ENCODE data around the gene SLC34A2.
"Not testable (repeated sequence)": the region's sequence is repeated elsewhere in the genome, so short reads cannot be mapped to it uniquely, and the experiment has no call there.

SLC34A2 gene

DNA sequence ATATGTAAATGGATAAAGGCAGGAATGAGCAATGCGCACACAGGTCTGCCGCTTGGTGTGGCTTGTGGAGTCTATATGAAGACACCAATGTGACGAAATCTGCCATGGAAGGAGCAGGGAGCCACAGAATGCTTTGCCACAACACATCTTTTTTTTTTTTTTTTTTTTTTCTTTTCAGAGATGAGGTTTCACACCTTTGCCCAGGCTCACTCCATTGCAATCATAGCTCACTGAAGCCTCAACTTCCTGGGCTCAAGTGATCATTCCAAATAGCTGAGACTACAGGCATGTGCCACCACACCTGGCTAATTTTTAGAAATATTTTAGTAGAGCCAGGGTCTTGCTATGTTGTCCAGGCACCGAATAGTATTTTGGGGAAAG, 17.4 kb upstream of the SLC34A2 start:
- H3K4me3 ChIP-seq, result no peak overlapping the region
- in situ Hi-C loops (cut with MboI; ENCODE audit: low sequenced_read_pairs), result no loop called here
- no peaks in the 10 kb centered on the region for H3K27me3 ChIP-seq (ENCODE audit: low read depth)
- no peaks in the 10 kb centered on the region for H3K4me1 ChIP-seq
- no peaks in the 10 kb centered on the region for H3K36me3 ChIP-seq (replicated peaks)
- no peaks in the 10 kb centered on the region for H3K9me3 ChIP-seq
- DNase-seq (ENCODE audit: low spot score in 2 of 2), result no peak

GRCh38 chr4:25638806-25639205, 16.8 kb upstream of the SLC34A2 start:
- Histone ChIP-seq H3K4me3 (no peak overlapping the region), H3K9me3 (no peaks in the 10 kb centered on the region), H3K27me3 (ENCODE audit: low read depth) (no peaks in the 10 kb centered on the region), H3K36me3 (replicated peaks) (no peaks in the 10 kb centered on the region), H3K4me1 (no peaks in the 10 kb centered on the region)
- DNase-seq (ENCODE audit: low spot score in 2 of 2), result no peak
- in situ Hi-C loops (cut with MboI; ENCODE audit: low sequenced_read_pairs), result no loop called here

DNA sequence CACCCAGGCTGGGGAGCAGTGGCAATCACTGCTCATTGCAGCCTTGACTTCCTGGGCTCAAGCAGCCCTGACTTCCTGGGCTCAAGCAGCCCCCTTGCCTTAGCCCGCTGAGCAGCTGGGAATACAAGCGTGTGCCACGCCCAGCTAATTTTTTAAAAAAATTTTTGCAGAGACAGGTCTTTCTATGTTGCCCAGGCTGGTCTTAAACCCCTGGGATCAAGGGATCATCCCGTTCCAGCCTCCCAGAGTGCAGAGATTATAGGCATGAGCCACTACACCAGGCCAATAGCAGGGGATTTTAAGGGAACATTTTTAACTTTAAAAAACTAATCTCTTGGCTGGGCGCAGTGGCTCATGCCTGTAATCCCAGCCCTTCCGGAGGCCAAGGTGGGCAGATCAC, 5.3 kb upstream of the SLC34A2 start:
- Histone ChIP-seq H3K36me3 (replicated peaks) (no peaks in the 10 kb centered on the region), H3K9me3 (no peaks in the 10 kb centered on the region), H3K4me3 (no peak overlapping the region), H3K4me1 (no peaks in the 10 kb centered on the region), H3K27me3 (ENCODE audit: low read depth) (no peaks in the 10 kb centered on the region)
- in situ Hi-C loops (cut with MboI; ENCODE audit: low sequenced_read_pairs), result no loop called here
- DNase-seq (ENCODE audit: low spot score in 2 of 2), result no peak

DNA sequence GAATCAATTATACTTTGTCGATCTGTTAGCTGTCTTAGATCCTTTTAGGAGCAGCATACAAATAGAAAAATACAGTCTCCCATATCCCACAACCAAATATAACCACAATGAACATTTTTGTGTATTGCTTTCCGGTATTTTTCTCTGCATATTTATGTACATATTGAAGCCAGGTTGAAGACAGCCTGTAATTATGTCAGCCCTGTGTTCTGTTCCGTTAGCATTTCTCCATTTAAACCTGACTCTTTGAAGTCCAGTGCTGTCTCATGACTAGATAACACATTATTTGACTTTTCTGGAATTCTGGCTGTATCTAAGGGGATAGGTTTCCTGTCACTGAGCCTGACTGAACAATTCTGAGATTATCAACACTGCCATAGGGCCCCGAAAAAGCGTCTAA, 4.0 kb upstream of the SLC34A2 start:
- Histone ChIP-seq H3K4me3 (no peak overlapping the region), H3K4me1 (no peaks in the 10 kb centered on the region), H3K36me3 (replicated peaks) (no peaks in the 10 kb centered on the region), H3K9me3 (no peaks in the 10 kb centered on the region), H3K27me3 (ENCODE audit: low read depth) (no peaks in the 10 kb centered on the region)
- DNase-seq (ENCODE audit: low spot score in 2 of 2), result no peak
- in situ Hi-C loops (cut with MboI; ENCODE audit: low sequenced_read_pairs), result no loop called here

GRCh38 chr4:25654031-25654970, 1.4 kb upstream of the SLC34A2 start:
- no peaks in the 10 kb centered on the region for H3K9me3 ChIP-seq
- DNase-seq (ENCODE audit: low spot score in 2 of 2), result no peak
- H3K4me3 ChIP-seq, result no peak overlapping the region
- in situ Hi-C loops (cut with MboI; ENCODE audit: low sequenced_read_pairs), result no loop called here
- H3K36me3 ChIP-seq (replicated peaks), result no peaks in the 10 kb centered on the region
- H3K27me3 ChIP-seq (ENCODE audit: low read depth), result no peaks in the 10 kb centered on the region
- no peaks in the 10 kb centered on the region for H3K4me1 ChIP-seq

- H3K4me1 ChIP-seq, result peaks cover 3% of the 10 kb centered on the region; the same call in 1 of the 2 replicates
- H3K27me3 ChIP-seq (ENCODE audit: low read depth), result no peaks in the 10 kb centered on the region
- H3K4me3 ChIP-seq, result no peak overlapping the region
- in situ Hi-C loops (cut with MboI; ENCODE audit: low sequenced_read_pairs), result no loop called here
- DNase-seq (ENCODE audit: low spot score in 2 of 2), result no peak
- H3K9me3 ChIP-seq, result no peaks in the 10 kb centered on the region
- no peaks in the 10 kb centered on the region for H3K36me3 ChIP-seq (replicated peaks)
Measured at GRCh38 chr4:25656031-25656430, 380 bp downstream of the SLC34A2 start.

DNA sequence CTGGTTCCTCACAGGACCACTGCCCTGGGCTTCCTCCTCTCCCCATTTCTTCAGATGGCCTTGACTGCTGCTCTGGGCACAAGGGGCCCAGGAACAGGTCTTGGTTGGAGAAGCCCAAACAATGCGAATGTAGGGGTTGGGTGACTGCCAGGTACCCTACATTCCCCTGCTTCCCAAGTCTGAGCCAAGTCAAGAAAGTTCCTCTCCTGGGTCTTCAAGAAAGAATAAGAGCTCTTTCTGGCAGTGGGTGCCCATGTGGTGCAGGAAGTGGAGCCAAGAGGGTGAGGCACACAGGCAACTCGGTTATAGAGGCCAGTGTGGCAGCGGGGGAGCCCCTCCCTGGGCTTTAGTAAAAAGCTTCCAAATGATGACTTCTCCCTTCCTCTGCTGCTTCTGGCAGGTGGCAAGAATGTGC, 2.7 kb downstream of the SLC34A2 start:
- no peak for DNase-seq (ENCODE audit: low spot score in 2 of 2)
- no peaks in the 10 kb centered on the region for H3K27me3 ChIP-seq (ENCODE audit: low read depth)

GRCh38 chr4:25658777-25659176, 3.1 kb downstream of the SLC34A2 start:
- H3K4me1 ChIP-seq, result peaks cover 3% of the 10 kb centered on the region; the same call in 1 of the 2 replicates
- no peak overlapping the region for H3K4me3 ChIP-seq
- in situ Hi-C loops (cut with MboI; ENCODE audit: low sequenced_read_pairs), result no loop called here
- DNase-seq (ENCODE audit: low spot score in 2 of 2), result no peak
- no peaks in the 10 kb centered on the region for H3K9me3 ChIP-seq
- H3K36me3 ChIP-seq (replicated peaks), result no peaks in the 10 kb centered on the region
- no peaks in the 10 kb centered on the region for H3K27me3 ChIP-seq (ENCODE audit: low read depth)

More for the DNA sequence above, 2.7 kb downstream of the SLC34A2 start:
- no peaks in the 10 kb centered on the region for H3K36me3 ChIP-seq (replicated peaks)
- peaks cover 3% of the 10 kb centered on the region; the same call in 1 of the 2 replicates for H3K4me1 ChIP-seq
- H3K4me3 ChIP-seq, result no peak overlapping the region
- H3K9me3 ChIP-seq, result no peaks in the 10 kb centered on the region
- in situ Hi-C loops (cut with MboI; ENCODE audit: low sequenced_read_pairs), result no loop called here

DNA sequence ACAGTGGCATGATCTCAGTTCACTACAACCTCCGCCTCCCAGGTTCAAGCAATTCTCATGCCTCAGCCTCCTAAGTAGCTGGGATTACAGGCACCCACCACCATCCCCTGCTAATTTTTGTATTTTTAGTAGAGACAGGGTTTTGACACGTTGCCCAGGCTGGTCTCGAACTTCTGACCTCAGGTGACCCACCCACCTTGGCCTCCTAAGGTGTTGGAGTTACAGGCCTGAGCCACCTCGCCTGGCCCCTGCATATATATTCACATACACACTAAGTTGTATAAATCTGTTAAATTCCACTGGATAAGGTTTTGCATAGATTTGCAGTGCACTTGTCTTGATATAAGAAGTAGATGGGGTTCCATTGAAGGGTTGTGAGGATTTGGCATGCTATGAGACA, 5.8 kb downstream of the SLC34A2 start:
- H3K36me3 ChIP-seq (replicated peaks); H3K4me3 ChIP-seq; H3K4me1 ChIP-seq; DNase-seq (ENCODE audit: low spot score in 2 of 2); H3K9me3 ChIP-seq; H3K27me3 ChIP-seq (ENCODE audit: low read depth); in situ Hi-C loops (cut with MboI; ENCODE audit: low sequenced_read_pairs): not testable (repeated sequence)

DNA sequence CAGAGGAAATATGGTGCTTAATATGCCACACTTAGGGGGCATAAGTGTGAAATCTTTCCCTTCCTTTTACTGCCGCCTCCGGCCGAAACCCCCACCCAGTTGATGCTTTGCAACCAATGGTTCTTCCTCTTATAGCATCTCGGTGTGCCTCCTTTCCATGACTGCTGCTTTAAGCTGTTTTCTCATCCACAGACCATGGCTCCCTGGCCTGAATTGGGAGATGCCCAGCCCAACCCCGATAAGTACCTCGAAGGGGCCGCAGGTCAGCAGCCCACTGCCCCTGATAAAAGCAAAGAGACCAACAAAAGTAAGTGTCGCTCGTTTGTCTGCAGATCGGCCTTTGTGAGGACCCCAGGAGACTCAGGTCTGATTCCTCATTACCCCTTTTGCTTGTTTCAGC, 6.7 kb downstream of the SLC34A2 start:
- DNase-seq (ENCODE audit: low spot score in 2 of 2), result no peak
- H3K4me3 ChIP-seq, result no peak overlapping the region
- no peaks in the 10 kb centered on the region for H3K27me3 ChIP-seq (ENCODE audit: low read depth)
- H3K9me3 ChIP-seq, result no peaks in the 10 kb centered on the region
- H3K36me3 ChIP-seq (replicated peaks), result no peaks in the 10 kb centered on the region
- in situ Hi-C loops (cut with MboI; ENCODE audit: low sequenced_read_pairs), result no loop called here
- H3K4me1 ChIP-seq, result peaks cover 3% of the 10 kb centered on the region; the same call in 1 of the 2 replicates

- H3K4me3 ChIP-seq, result no peak overlapping the region
- no peaks in the 10 kb centered on the region for H3K9me3 ChIP-seq
- in situ Hi-C loops (cut with MboI; ENCODE audit: low sequenced_read_pairs), result no loop called here
- peaks cover 3% of the 10 kb centered on the region; the same call in 1 of the 2 replicates for H3K4me1 ChIP-seq
- no peaks in the 10 kb centered on the region for H3K36me3 ChIP-seq (replicated peaks)
- no peak for DNase-seq (ENCODE audit: low spot score in 2 of 2)
- no peaks in the 10 kb centered on the region for H3K27me3 ChIP-seq (ENCODE audit: low read depth)
Measured at GRCh38 chr4:25663781-25664180, 8.1 kb downstream of the SLC34A2 start.

- Histone ChIP-seq H3K36me3 (replicated peaks) (no peaks in the 10 kb centered on the region), H3K4me1 (no peaks in the 10 kb centered on the region), H3K9me3 (no peaks in the 10 kb centered on the region), H3K4me3 (no peak overlapping the region), H3K27me3 (ENCODE audit: low read depth) (no peaks in the 10 kb centered on the region)
- no peak for DNase-seq (ENCODE audit: low spot score in 2 of 2)
- in situ Hi-C loops (cut with MboI; ENCODE audit: low sequenced_read_pairs), result no loop called here
Measured at GRCh38 chr4:25666031-25666630, 10.5 kb downstream of the SLC34A2 start.

- peak in 1 of 2 experiments; percentile 18 for DNase-seq (ENCODE audit: low spot score in 2 of 2)
Measured at GRCh38 chr4:25667931-25668557, 12.4 kb downstream of the SLC34A2 start.

GRCh38 chr4:25670991-25671390, 15.3 kb downstream of the SLC34A2 start:
- H3K27me3 ChIP-seq (ENCODE audit: low read depth), result no peaks in the 10 kb centered on the region
- in situ Hi-C loops (cut with MboI; ENCODE audit: low sequenced_read_pairs), result no loop called here
- no peaks in the 10 kb centered on the region for H3K4me1 ChIP-seq

More at GRCh38 chr4:25667931-25668557, 12.4 kb downstream of the SLC34A2 start:
- Histone ChIP-seq H3K36me3 (replicated peaks) (no peaks in the 10 kb centered on the region), H3K27me3 (ENCODE audit: low read depth) (no peaks in the 10 kb centered on the region), H3K4me3 (no peak overlapping the region), H3K4me1 (no peaks in the 10 kb centered on the region), H3K9me3 (no peaks in the 10 kb centered on the region)
- in situ Hi-C loops (cut with MboI; ENCODE audit: low sequenced_read_pairs), result no loop called here

More at GRCh38 chr4:25670991-25671390, 15.3 kb downstream of the SLC34A2 start:
- Histone ChIP-seq H3K36me3 (replicated peaks) (no peaks in the 10 kb centered on the region), H3K9me3 (no peaks in the 10 kb centered on the region), H3K4me3 (no peak overlapping the region)
- DNase-seq (ENCODE audit: low spot score in 2 of 2), result no peak
